Measurements from ENCODE around the gene TPRA1.

GRCh38 chr3:127573912-127574311 is 16.6 kb downstream of the TPRA1 start:
- no peak for TF ChIP-seq CTCF (conservative IDR thresholded peaks at IDR 0.05; ENCODE audit: low read depth, low read length)
- no peak for TF ChIP-seq EZH2 (IDR thresholded peaks at IDR 0.05; ENCODE audit: borderline replicate concordance, low read depth, low read length, poor library complexity, severe bottlenecking)

Measured in A673 (cell line).